HG02870 (cell line): ENCODE measurements around the gene CHN1.

Source experiments
- ATAC-seq: cut with Tn5 transposase; IDR thresholded peaks from one replicate; pipeline ENCODE4 v1.9.1; 2021; ENCODE audit warnings: mild to moderate bottlenecking, moderate library complexity; ENCODE audit not compliant: unreplicated experiment

CHN1 gene

GRCh38 chr2:174789001-174789400 lies 216.2 kb downstream of the CHN1 start:
- no peak for ATAC-seq

- no peak for ATAC-seq
Observed at GRCh38 chr2:174788291-174788929, 216.8 kb downstream of the CHN1 start.

- ATAC-seq = no peak
Observed at GRCh38 chr2:174787487-174788205, 217.5 kb downstream of the CHN1 start.

GRCh38 chr2:174786066-174786725 lies 219.0 kb downstream of the CHN1 start:
- ATAC-seq = no peak

GRCh38 chr2:174785481-174785880 lies 219.7 kb downstream of the CHN1 start:
- no peak for ATAC-seq

GRCh38 chr2:174784909-174785308 lies 220.3 kb downstream of the CHN1 start:
- no peak for ATAC-seq

GRCh38 chr2:174784316-174784715 lies 220.9 kb downstream of the CHN1 start:
- no peak for ATAC-seq

- ATAC-seq = no peak
Observed at GRCh38 chr2:174781996-174782395, 223.2 kb downstream of the CHN1 start.

GRCh38 chr2:174781298-174781697 lies 223.9 kb downstream of the CHN1 start:
- no peak for ATAC-seq

GRCh38 chr2:174780856-174781255 lies 224.3 kb downstream of the CHN1 start:
- ATAC-seq = no peak

- no peak for ATAC-seq
Observed at GRCh38 chr2:174780191-174780840, 224.9 kb downstream of the CHN1 start.

GRCh38 chr2:174779361-174779928 lies 225.7 kb downstream of the CHN1 start:
- no peak for ATAC-seq

- peak; percentile 70 for ATAC-seq
Observed at GRCh38 chr2:174778085-174778981, 226.8 kb downstream of the CHN1 start.

GRCh38 chr2:174777347-174778084 lies 227.7 kb downstream of the CHN1 start:
- no peak for ATAC-seq

- no peak for ATAC-seq
Observed at GRCh38 chr2:174776675-174777074, 228.5 kb downstream of the CHN1 start.

GRCh38 chr2:174776223-174776622 lies 229.0 kb downstream of the CHN1 start:
- no peak for ATAC-seq

GRCh38 chr2:174775571-174775980 lies 229.6 kb downstream of the CHN1 start:
- no peak for ATAC-seq

- no peak for ATAC-seq
Observed at GRCh38 chr2:174774886-174775285, 230.3 kb downstream of the CHN1 start.

GRCh38 chr2:174773215-174773614 lies 232.0 kb downstream of the CHN1 start:
- ATAC-seq = no peak

- no peak for ATAC-seq
Observed at GRCh38 chr2:174772472-174772801, 232.7 kb downstream of the CHN1 start.
